Measurements from ENCODE around the gene WNT6.

Gene WNT6

DNA sequence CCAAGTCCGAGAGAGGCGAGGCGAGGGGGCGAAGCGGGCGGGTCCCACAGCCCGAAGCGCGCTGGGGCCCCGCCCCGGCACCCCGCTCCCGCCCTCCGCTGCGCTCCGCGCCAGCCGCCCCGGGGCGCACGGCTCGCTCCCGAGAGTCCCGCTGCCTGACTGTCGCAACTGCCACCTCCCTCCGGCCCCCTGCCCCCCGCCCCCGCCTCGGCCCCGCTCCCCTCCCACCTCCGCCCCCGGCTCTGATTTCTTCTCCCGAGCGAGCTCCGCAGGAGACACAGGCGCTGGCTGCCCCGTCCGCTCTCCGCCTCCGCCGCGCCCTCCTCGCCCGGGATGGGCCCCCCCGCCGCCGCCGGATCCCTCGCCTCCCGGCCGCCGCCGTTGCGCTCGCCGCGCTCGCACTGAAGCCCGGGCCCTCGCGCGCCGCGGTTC is at the start of gene WNT6:
Gene WNT6, plus strand, starts transcription at position 250 of the 432 bp plus-strand sequence. CDS start 233 bp downstream, outside the sequence.
- DNase-seq (ENCODE audit: low read depth) = no peak

DNA sequence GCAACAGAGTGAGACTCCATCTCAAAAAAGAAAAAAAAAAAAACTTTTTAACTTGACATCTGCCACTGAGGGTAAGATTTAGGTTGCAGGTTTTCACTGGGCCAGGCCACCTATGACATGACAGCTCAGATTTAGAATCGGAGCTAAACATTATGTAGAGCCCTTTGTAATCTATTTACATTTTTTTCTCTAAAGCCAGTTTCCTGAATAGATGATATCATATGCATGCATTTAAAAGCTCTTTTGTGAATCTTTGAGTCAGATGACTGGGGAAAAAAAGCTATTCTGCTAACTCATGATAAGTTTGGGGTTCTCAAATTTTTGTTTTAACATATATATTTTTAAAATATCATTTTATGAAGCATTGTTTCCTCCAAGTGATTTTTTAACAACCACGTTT is 49.3 kb upstream of the WNT6 start:
- no peak for DNase-seq (ENCODE audit: low read depth)

- no peak for DNase-seq (ENCODE audit: low read depth)
These were observed 48.2 kb upstream of the WNT6 start for GRCh38 chr2:218811382-218811781.

DNA sequence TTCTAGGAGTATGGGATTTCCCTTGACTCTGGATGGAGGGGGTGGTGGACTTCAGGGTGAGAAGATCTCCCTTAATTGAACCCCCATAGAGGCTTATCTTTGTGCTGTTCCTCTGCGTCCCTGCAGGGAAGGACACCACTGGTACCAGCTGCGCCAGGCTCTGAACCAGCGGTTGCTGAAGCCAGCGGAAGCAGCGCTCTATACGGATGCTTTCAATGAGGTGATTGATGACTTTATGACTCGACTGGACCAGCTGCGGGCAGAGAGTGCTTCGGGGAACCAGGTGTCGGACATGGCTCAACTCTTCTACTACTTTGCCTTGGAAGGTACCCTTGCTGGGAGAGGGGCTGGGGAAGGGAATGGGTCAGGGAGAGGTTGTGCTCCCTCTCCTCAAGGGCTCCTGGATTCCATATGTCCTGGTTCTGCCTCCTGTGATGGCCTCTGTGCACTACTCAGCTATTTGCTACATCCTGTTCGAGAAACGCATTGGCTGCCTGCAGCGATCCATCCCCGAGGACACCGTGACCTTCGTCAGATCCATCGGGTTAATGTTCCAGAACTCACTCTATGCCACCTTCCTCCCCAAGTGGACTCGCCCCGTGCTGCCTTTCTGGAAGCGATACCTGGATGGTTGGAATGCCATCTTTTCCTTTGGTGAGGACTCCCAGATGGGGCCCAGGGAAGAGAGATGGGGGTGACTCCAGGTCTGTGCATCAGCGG is 47.3 kb upstream of the WNT6 start:
- DNase-seq (ENCODE audit: low read depth) = no peak

DNA sequence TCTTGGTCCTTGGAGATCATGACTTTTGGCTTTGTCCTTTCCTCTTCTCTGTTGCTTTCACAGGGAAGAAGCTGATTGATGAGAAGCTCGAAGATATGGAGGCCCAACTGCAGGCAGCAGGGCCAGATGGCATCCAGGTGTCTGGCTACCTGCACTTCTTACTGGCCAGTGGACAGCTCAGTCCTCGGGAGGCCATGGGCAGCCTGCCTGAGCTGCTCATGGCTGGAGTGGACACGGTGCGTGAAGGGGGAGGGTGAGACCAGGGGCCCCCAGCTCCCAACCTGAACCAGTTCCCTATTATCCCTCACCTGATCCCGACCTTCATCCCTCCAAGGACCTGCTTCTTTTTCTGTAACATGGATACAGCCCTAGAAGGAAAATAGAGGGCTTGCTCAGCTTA is 46.7 kb upstream of the WNT6 start:
- no peak for DNase-seq (ENCODE audit: low read depth)

DNA sequence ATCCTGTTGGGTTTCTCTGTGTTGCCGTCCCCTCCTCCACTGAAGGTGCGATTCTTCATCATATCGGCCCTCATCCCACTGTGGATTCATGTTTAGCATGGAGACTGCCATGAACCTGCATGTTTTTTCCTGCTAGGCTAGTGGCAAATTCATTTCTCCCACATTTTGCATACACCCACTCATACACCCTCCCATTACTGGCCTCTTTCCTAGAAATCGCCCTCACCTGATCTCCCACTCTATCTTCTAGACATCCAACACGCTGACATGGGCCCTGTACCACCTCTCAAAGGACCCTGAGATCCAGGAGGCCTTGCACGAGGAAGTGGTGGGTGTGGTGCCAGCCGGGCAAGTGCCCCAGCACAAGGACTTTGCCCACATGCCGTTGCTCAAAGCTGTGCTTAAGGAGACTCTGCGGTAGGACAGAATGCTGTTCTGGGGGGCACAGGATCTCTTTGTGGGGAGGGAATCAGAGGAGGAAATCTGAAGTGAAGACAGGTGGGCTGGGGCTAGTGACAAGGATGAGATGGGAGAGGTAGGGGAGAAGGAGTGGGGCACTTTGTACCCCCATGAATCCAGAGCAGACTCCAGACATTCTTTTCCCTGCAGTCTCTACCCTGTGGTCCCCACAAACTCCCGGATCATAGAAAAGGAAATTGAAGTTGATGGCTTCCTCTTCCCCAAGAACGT is 45.7 kb upstream of the WNT6 start:
- DNase-seq (ENCODE audit: low read depth) = no peak

DNA sequence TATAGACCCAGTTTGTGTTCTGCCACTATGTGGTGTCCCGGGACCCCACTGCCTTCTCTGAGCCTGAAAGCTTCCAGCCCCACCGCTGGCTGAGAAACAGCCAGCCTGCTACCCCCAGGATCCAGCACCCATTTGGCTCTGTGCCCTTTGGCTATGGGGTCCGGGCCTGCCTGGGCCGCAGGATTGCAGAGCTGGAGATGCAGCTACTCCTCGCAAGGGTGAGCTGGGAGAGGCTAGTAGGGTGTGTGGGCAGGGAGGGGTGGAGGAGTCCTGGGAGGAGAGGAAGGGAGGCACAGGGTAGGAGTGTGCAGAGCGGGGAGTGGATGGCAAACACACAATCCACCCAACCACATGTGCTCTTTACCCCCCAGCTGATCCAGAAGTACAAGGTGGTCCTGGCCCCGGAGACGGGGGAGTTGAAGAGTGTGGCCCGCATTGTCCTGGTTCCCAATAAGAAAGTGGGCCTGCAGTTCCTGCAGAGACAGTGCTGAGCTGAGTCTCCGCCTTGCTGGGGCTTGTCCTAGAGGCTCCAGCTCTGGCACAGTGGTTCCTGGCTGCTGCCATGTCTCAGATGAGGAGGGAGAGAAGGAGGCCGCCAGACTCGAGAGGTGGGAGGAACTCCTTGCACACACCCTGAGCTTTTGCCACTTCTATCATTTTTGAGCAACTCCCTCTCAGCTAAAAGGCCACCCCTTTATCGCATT is 44.9 kb upstream of the WNT6 start:
- no peak for DNase-seq (ENCODE audit: low read depth)

DNA sequence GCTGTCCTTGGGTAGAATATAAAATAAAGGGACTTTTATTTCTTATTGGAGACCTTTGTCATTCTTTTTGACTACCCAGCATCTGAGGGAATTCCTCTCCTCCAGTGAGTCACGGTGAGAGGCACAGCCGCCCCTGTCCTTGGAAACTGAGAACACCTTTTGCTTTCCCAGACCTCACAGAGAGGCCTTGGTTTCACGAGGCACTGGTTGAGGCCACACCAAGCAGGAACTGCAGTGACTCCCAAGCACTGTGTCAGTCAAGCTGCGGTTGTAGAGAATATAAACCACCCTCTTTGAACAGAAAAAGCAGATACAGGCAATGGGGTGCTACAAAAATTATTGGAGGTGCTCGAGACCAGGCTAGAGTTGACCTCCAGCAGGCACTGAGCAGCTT is 44.4 kb upstream of the WNT6 start:
- DNase-seq (ENCODE audit: low read depth) = no peak

DNA sequence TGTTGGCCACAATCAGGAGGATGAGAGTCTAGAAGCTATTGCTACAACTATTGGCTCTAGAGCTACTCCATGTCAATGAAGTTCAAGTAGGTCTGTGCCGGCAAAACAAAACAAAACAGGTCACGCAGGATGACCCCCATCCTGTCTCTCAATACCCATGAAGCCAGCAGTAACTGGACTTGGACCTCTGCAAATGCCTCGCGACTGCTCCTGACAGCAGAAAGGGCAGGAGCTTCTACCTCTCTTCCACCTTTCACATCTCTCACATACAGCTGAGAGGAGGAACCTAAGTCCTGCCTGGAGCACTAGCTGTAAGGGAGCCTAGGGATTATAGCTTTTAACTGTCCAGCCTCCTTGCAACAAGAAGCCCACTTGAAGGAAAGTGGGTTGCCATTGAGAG is 44.0 kb upstream of the WNT6 start:
- DNase-seq (ENCODE audit: low read depth) = no peak

DNA sequence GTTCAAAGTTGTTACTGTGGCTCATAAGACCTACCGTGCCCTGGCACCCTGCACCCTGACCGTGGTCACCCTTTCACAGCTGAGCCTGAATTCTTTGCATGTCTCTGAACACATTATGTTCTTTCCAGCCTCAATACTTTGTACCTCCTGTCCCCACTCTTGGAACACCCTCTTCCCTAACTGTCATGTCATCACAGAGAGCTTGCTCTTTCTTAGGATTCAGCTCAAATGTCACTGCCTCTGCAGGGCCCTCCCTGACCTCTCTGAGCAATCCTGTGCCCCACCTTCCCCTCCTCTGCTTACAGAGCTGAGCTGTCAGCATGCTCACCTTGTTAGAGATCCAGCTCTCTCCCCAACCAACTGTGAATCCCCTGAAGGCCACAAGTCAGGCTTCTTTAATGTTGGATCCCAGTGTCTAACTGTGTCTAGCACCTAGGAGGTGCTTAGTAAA is 43.0 kb upstream of the WNT6 start:
- DNase-seq (ENCODE audit: low read depth) = no peak

GRCh38 chr2:218819093-218819492 is 40.5 kb upstream of the WNT6 start:
- DNase-seq (ENCODE audit: low read depth) = no peak

GRCh38 chr2:218820746-218821369 is 38.7 kb upstream of the WNT6 start:
- no peak for DNase-seq (ENCODE audit: low read depth)

DNA sequence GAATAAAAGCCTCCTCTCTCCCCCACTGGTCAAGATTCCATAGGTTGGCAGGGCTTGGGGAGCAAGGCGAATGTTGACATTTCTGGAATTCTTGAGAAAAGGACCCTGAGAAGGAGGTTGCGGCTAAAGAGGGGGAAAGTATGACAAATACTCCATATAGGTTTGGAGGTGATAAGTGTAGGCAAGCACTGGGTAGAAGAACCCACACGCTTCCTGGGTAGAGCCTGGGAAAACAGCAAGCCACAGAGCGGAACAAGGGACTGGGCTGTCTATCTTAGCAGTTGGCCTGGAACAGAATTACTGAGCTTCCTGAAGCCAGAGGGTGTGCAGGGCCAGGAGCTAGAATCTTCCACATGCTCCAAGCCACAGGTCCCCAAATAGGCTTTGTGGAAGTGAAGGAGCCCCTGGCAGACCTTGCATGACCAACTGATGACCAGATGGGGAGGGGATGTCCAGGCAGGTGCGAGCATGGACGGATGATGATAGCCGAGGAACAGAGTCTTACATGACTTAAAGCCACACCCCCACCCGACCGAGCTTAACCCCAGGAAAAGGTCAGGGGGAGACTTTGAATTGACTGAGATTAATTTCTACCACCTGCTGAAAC is 37.9 kb upstream of the WNT6 start:
- no peak for DNase-seq (ENCODE audit: low read depth)

- DNase-seq (ENCODE audit: low read depth) = no peak
These were observed 37.0 kb upstream of the WNT6 start for GRCh38 chr2:218822622-218823021.

DNA sequence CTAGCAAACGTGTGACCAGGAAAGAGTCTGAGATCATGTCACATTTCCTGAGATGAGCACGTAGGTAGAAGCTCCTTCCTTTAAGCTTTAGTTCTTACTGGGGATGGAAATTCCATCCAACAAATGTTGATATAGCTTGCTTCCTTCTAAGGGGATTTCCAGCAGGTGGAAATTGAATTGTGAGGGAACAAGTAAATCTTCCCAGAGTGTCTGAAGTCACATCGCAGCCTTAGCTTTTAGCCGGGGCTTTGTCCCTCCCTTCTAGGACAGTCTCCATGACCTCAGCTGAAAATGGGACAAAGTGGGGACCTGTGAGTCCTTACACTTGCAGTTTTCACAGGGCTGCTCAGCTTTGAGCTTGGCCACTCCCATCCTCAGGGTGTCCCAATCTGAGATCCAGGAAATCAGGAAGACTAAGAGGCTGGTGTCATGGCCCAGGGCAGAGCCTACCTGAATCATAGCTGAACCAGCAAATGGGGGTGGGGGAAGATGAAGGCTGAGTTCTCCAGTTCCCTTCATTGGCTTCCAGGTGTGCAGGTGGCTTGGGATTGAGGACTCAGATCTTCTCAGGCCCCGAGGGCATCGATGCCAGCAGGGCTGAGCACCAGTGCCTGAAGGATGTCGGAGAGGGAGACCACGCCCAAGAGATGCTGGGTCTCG is 36.3 kb upstream of the WNT6 start:
- DNase-seq (ENCODE audit: low read depth) = no peak

GRCh38 chr2:218824004-218824403 is 35.6 kb upstream of the WNT6 start:
- DNase-seq (ENCODE audit: low read depth) = no peak

GRCh38 chr2:218826791-218827190 is 32.8 kb upstream of the WNT6 start:
- DNase-seq (ENCODE audit: low read depth) = no peak

GRCh38 chr2:218827701-218828476 is 31.7 kb upstream of the WNT6 start:
- no peak for DNase-seq (ENCODE audit: low read depth)

DNA sequence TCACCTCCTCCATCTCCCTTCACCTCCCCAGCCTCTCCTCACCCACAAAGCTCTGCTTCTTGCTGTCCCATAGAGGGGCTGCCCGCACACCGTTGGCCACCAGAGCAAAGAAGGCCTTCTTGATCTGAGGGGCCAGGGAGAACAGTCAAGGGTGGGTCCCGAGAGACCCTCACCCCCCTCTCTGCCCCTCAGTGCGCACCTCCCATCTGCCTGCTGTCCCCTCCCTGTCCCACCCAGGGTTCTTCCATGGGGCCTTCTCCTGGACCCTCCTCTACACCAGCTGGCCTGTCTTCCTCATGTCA is 31.2 kb upstream of the WNT6 start:
- no peak for DNase-seq (ENCODE audit: low read depth)

- DNase-seq (ENCODE audit: low read depth) = no peak
These were observed 29.6 kb upstream of the WNT6 start for GRCh38 chr2:218829868-218830451.

Measured in ELR (cell line).